Measurements from ENCODE around the gene ITIH5. TPM values are rescaled to one million over a fixed set of nuclear protein-coding genes. Genes with fewer than 3 reads are reported as not detected.

ITIH5 gene
- total and polyA plus RNA-seq, 9 of the 15 experiments (the other 6 are each of a cell fraction or from before 2014, with no cell fraction given), result 0.52 to 4.5 (median 2.6) TPM

DNA sequence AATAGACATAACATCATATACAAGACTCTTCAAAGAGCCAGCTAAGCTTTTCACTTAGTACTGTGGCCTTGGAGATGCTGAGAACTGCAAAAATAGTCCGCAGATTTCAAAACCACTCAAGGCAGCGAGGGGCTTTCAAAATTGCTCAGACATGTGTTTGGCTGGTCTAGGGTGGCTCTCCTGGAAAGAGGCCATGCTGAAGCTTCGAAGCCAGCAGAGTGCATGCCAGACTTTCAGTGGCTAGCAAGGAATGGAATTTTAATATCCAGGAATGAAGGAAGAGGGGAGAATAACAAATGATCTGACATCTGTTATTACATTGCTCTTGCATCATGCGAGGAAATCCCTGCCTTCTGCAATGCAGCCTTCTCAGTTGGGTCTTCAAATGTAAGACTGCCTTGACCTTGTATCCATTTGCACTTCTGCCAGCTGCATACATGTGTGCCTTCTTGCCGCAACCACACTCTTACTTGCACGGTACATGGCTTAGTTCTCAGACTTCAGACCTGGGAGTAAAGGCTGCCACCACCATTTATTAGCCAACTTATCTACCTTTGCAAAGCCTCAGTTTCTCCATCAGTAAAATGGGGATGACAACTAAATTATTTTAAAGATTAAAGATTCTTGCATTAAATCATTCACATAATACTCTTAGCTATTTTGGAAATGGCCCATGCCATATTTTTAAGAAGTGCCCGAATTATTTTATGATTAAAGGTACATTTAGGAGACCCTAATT, 55.9 kb downstream of the ITIH5 start (continued):
- TF ChIP-seq, protein P1, sequence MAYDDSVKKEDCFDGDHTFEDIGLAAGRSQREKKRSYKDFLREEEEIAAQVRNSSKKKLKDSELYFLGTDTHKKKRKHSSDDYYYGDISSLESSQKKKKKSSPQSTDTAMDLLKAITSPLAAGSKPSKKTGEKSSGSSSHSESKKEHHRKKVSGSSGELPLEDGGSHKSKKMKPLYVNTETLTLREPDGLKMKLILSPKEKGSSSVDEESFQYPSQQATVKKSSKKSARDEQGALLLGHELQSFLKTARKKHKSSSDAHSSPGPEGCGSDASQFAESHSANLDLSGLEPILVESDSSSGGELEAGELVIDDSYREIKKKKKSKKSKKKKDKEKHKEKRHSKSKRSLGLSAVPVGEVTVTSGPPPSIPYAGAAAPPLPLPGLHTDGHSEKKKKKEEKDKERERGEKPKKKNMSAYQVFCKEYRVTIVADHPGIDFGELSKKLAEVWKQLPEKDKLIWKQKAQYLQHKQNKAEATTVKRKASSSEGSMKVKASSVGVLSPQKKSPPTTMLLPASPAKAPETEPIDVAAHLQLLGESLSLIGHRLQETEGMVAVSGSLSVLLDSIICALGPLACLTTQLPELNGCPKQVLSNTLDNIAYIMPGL (CRISPR knock-in tag; IDR thresholded peaks at IDR 0.05), result no peak
- TF ChIP-seq, protein P2, sequence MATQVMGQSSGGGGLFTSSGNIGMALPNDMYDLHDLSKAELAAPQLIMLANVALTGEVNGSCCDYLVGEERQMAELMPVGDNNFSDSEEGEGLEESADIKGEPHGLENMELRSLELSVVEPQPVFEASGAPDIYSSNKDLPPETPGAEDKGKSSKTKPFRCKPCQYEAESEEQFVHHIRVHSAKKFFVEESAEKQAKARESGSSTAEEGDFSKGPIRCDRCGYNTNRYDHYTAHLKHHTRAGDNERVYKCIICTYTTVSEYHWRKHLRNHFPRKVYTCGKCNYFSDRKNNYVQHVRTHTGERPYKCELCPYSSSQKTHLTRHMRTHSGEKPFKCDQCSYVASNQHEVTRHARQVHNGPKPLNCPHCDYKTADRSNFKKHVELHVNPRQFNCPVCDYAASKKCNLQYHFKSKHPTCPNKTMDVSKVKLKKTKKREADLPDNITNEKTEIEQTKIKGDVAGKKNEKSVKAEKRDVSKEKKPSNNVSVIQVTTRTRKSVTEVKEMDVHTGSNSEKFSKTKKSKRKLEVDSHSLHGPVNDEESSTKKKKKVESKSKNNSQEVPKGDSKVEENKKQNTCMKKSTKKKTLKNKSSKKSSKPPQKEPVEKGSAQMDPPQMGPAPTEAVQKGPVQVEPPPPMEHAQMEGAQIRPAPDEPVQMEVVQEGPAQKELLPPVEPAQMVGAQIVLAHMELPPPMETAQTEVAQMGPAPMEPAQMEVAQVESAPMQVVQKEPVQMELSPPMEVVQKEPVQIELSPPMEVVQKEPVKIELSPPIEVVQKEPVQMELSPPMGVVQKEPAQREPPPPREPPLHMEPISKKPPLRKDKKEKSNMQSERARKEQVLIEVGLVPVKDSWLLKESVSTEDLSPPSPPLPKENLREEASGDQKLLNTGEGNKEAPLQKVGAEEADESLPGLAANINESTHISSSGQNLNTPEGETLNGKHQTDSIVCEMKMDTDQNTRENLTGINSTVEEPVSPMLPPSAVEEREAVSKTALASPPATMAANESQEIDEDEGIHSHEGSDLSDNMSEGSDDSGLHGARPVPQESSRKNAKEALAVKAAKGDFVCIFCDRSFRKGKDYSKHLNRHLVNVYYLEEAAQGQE (IDR thresholded peaks at IDR 0.05; ENCODE audit: borderline replicate concordance), result no peak
- TF ChIP-seq, protein P2 (CRISPR knock-in tag; IDR thresholded peaks at IDR 0.05; ENCODE audit: low read depth), result no peak
- TF ChIP-seq, protein P3, sequence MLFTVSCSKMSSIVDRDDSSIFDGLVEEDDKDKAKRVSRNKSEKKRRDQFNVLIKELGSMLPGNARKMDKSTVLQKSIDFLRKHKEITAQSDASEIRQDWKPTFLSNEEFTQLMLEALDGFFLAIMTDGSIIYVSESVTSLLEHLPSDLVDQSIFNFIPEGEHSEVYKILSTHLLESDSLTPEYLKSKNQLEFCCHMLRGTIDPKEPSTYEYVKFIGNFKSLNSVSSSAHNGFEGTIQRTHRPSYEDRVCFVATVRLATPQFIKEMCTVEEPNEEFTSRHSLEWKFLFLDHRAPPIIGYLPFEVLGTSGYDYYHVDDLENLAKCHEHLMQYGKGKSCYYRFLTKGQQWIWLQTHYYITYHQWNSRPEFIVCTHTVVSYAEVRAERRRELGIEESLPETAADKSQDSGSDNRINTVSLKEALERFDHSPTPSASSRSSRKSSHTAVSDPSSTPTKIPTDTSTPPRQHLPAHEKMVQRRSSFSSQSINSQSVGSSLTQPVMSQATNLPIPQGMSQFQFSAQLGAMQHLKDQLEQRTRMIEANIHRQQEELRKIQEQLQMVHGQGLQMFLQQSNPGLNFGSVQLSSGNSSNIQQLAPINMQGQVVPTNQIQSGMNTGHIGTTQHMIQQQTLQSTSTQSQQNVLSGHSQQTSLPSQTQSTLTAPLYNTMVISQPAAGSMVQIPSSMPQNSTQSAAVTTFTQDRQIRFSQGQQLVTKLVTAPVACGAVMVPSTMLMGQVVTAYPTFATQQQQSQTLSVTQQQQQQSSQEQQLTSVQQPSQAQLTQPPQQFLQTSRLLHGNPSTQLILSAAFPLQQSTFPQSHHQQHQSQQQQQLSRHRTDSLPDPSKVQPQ (CRISPR knock-in tag; IDR thresholded peaks at IDR 0.05; ENCODE audit: borderline replicate concordance), result no peak
- TF ChIP-seq ESRRA (IDR thresholded peaks at IDR 0.05; ENCODE audit: borderline replicate concordance, low read depth) (peak; percentile 76), DDX20 (tag; IDR thresholded peaks at IDR 0.05; ENCODE audit: low read depth) (no peak), ZNF507 (tag; conservative IDR thresholded peaks at IDR 0.05) (no peak), ZNF668 (CRISPR knock-in tag; IDR thresholded peaks at IDR 0.05) (0 out of 2 replicates have a peak, but pooled peaks have one; percentile 34), CEBPG (CRISPR knock-in tag; IDR thresholded peaks at IDR 0.05) (peak; percentile 92), CEBPG (tag; conservative IDR thresholded peaks at IDR 0.05 in 1 of 2, IDR thresholded peaks at IDR 0.05 in 1 of 2) (peak; percentile 85 to 97), MTA1 (IDR thresholded peaks at IDR 0.05; ENCODE audit: borderline replicate concordance) (no peak)
- TF ChIP-seq, protein P4, sequence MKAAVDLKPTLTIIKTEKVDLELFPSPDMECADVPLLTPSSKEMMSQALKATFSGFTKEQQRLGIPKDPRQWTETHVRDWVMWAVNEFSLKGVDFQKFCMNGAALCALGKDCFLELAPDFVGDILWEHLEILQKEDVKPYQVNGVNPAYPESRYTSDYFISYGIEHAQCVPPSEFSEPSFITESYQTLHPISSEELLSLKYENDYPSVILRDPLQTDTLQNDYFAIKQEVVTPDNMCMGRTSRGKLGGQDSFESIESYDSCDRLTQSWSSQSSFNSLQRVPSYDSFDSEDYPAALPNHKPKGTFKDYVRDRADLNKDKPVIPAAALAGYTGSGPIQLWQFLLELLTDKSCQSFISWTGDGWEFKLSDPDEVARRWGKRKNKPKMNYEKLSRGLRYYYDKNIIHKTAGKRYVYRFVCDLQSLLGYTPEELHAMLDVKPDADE (conservative IDR thresholded peaks at IDR 0.05; ENCODE audit: control insufficient read depth, low read depth, low read length), result no peak
